IPS-NIHi7 (cell line): ENCODE data around the gene SYNCRIP.
"Not testable (repeated sequence)": the region's sequence is repeated elsewhere in the genome, so short reads cannot be mapped to it uniquely, and the experiment has no call there.

Experiments used
- DNase-seq: peaks from one replicate; pipeline ENCODE4 v3.0.0; 2012; ENCODE audit warnings: mixed read lengths; ENCODE audit errors: extremely low spot score

The SYNCRIP gene

DNA sequence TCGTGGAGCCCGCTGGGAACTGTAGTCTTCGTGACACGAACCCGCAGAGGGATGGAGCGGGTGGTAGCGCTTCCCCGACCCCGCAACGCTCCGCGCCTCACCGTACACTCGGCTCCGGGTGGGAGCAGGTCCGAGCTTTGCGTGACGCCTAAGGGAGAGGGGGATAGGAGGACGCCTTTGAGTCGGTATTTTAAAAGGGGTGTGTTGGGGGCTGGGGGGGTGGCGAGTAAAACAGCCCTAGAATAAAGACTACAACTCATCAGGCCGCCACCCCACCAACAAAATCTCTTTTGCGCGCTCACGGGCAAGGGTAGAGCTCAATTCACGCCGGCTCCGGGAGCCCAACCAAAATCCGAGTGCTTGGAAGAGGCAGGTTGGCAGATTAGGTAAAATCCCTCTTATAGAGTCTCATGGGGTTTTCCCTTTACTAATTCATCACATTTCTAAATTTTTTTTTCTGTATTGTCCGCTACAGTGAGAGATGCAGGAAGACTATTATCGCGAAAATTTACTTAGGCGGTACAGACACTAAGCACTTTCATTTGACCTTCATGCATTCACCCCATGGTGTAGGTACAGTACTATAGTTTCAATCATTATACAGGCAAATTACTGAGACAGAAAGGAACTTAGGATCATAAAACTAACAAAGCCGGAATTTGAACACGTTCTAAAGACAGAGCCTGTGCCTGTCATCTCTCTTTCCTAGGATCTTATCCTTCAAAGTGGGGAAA lies 48.3 kb downstream of the SYNCRIP start:
- DNase-seq = no peak

DNA sequence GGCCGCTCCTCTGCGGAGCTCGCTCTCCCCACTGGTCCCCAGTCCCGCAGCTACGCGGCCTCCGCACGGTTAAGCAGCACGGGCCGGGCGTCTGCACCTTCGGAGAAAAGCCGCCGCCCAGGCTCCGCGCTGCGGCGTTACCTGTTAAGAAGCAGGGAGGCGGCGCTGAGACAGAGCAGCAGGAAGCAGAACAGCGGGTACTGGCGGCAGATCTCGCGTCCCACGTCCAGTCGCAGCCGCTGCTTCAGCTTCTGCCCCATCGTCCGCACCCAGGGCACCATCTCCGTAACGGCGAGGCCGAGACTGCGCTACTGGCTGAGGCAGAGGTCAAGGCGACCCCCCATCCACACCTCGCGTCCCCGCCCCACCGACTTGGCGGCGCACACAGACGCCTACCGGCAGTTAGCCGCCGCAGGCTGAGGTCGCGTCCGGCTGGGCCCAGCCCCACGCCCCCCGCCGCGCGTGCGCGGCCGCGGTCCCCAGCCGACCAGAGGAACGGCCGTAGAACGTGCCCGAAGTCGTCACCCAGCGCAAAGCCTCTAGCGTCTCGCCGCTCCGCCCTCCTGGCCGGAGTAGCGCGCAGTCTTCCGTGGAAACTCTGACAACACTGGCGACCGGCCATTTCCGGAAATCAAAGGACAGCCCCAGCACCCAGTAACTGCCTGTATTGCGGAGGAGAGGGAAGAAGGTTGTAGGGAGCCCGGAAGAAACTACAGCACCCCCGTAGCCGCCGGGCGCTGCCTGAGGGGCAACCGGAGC lies 49.1 kb downstream of the SYNCRIP start, which contains the start of gene SNX14:
TSS of gene SNX14 (minus strand) at position 421 of the 759 bp plus-strand sequence. CDS start at position 281, 140 bp downstream.
- DNase-seq = peak; percentile 80

DNA sequence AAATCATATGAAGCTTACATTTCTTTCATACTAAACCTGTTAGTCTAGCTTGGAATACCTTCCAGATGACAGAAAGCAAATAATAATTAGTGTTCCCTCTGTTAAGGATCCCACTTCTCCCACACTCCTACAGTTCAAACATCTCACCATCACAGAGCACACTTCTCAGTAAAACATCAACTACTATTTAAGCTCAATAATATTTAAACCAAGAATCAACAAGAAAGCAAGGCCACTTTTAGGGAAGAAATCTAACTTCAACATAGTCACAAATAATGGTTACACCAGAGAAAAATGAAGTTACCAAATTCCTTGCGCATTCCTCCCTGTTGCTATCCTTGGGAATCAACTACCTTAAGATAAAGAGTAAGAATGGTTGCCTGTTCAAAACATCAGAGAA lies 50.7 kb downstream of the SYNCRIP start:
- no peak for DNase-seq

GRCh38 chr6:85591207-85591606 lies 51.5 kb downstream of the SYNCRIP start:
- no peak for DNase-seq

GRCh38 chr6:85585741-85586140 lies 56.9 kb downstream of the SYNCRIP start:
- no peak for DNase-seq

DNA sequence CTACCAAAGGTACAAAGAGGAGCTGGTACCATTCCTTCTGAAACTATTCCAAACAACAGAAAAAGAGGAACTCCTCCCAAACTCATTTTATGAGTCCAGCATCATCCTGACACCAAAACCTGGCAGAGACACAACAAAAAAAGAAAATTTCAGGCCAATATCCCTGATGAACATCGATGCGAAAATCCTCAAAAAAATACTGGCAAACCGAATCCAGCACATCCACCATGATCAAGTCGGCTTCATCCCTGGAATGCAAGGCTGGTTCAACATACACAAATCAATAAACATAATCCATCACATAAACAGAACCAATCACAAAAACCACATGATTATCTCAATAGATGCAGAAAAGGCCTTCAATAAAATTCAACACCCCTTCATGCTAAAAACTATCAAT lies 59.9 kb downstream of the SYNCRIP start:
- not testable (repeated sequence) for DNase-seq

DNA sequence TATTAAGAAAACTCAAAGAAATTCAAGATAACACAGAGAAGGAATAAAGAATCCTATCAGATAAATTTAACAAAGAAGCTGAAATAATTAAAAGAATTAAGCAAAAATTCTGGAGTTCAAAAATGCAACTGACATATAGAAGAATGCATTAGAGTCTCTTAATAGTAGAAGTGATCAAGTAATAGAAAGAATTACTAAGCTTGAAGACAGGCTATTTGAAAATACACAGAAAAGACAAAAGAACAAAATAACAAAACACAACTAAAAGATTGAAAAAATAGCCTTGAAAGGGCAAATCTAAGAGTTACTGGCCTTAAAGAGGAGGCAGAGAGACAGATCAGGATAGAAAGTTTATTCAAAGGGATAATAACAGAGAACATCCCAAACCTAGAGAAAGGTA lies 61.1 kb downstream of the SYNCRIP start:
- DNase-seq = no peak

GRCh38 chr6:85580878-85581267 lies 61.8 kb downstream of the SYNCRIP start:
- DNase-seq = peak; percentile 30

DNA sequence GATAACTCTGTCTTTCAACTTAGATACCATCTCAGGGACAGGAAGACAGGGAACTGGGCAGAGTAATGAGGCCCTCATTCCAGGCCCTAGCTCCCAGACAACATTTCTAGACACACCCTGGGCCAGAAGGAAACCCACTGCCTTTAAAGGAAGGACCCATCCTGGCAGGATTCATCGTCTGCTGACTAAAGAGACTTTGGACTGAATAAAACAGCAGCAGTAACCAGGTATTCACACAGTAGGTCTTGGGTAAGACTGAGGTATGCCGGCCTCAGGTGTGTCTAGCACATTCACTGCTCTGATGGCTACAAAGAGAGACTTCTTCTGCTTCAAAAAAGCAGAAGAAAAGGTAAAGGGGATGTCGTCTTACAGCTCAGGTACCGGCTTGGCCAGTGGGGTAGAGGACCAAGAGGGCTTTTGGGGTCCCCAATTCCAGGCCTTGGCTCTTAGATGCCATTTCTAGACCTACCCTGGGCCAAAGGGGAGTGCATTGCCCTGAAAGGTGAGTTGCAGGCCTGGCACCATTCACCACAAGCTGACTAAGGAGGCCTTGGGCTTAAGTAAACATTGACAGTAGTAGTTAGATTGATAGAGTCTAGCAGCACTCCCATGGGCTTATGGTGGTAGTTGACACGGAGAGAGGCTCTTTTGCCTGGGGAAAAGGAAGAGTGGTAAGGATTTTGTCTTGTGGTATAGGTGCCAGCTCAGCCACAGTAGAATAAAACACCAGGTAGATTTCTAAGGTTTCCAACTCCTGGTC lies 62.4 kb downstream of the SYNCRIP start:
- no peak for DNase-seq

DNA sequence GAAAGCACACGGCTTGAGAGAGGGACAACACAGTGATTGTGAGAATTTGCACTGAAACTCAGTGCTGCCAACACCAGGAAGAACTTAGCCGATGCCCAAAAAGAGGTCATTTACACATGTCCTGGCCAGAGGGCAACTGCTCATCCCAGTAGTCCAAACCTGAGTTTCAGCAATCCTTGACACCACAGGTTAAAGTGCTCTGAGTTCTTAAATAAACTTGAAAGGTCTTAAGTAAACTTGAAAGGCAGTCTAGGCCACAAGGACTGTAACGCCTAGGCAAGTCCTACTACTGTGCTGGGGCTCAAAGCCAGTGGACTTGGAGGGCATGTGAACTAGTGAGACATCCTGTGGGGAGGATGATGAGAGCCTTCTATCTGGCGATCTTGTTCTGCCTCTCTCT lies 63.1 kb downstream of the SYNCRIP start:
- DNase-seq = no peak

DNA sequence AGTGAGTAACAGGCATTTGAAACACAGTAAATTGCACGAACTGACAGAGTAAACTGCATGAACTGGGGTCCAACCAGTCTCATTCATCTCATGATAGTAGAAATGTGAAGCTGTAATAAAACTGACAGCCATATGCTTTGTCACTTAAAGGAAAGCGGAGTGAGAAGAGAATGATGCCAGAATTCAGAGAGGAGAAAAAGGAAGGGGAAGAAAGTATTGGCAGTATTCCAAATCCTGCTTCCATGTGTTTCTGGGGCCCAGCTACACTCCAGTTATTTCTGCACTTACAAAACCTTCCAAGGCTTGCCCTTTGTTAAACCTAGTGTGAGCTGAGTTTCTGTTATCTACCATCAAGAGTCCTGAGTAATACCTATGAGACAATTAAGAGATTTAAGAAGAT lies 66.2 kb downstream of the SYNCRIP start:
- no peak for DNase-seq

DNA sequence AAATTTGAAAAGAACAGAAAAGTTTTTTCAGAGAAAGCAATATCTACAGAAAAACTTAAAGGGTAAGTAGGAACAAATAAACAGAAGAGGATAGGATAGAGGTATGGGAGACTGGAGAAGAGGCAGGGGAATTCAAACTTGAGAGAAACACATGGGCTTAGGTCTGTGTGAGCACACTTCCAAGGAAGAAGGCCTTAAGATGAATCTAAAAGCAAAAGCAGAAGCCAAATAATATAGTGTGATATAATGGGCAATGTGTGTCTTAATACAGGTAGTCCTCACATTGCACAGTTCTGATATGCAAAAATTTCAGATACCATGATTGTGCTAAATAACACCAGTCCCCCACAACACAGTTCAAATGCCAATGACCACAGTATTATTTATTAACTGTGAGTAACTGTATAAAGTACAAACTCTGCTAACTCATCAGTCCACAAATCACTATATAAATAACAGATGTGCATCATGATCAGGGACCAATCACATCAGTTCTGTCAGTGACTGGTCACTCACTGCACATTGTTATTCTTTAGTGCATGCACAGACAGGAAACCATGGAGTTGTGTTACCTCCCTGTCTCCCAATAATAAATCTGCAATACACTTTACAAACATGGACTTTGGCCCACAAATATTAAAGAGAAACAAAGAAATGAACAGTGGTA lies 67.6 kb downstream of the SYNCRIP start:
- DNase-seq = no peak

DNA sequence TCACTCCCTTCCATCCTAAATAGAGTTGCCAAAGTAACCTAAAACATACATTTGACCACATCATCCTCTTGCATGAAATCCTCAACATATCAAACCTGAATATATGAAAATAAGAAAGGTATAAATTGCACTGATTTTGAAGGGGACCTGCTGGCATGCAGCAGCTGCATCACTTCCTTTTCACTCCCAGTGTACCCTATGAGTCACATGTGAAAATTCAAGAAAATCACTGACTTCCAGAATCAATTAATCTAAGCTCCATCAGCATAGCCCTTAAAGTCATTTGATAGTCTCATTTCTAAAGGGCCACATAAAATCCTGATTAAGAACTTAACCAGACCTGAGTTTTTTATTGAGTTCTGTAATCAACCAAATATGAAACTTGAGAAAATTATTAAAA lies 73.4 kb downstream of the SYNCRIP start:
- DNase-seq = no peak

GRCh38 chr6:85568411-85568810 lies 74.3 kb downstream of the SYNCRIP start:
- no peak for DNase-seq

GRCh38 chr6:85565736-85566135 lies 77.0 kb downstream of the SYNCRIP start:
- DNase-seq = no peak

DNA sequence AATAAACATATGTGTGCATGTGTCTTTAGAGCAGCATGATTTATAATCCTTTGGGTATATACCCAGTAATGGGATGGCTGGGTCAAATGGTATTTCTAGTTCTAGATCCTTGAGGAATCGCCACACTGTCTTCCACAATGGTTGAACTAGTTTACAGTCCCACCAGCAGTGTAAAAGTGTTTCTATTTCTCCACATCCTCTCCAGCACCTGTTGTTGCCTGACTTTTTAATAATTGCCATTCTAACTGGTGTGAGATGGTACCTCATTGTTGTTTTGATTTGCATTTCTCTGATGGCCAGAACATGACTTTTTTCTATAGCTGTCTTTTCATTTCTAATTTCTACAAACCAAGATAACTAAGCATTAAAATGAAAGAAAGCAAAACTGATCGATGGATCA lies 78.5 kb downstream of the SYNCRIP start:
- DNase-seq = not testable (repeated sequence)
